NCI-H82 (cell line): Measurements from ENCODE around the gene KATNIP.

Experiments used
- DNase-seq: peaks from one replicate; lab custom pipeline; 2025; lab: John Stamatoyannopoulos, UW

KATNIP gene

GRCh38 chr16:27583634-27584033 lies 33.7 kb downstream of the KATNIP start:
- peak; percentile 80 for DNase-seq

- no peak for DNase-seq
Observed at GRCh38 chr16:27585200-27585599, 35.3 kb downstream of the KATNIP start.

GRCh38 chr16:27586711-27587110 lies 36.8 kb downstream of the KATNIP start:
- DNase-seq: no peak

- DNase-seq: no peak
Observed at GRCh38 chr16:27588057-27588456, 38.1 kb downstream of the KATNIP start.

GRCh38 chr16:27591837-27592236 lies 41.9 kb downstream of the KATNIP start:
- DNase-seq: no peak

- no peak for DNase-seq
Observed at GRCh38 chr16:27595475-27595874, 45.5 kb downstream of the KATNIP start.

GRCh38 chr16:27595993-27596392 lies 46.0 kb downstream of the KATNIP start:
- DNase-seq: peak; percentile 87

- no peak for DNase-seq
Observed at GRCh38 chr16:27596411-27596810, 46.5 kb downstream of the KATNIP start.

- no peak for DNase-seq
Observed at GRCh38 chr16:27597361-27597760, 47.4 kb downstream of the KATNIP start.

- DNase-seq: peak; percentile 41
Observed at GRCh38 chr16:27598220-27598619, 48.3 kb downstream of the KATNIP start.

GRCh38 chr16:27598931-27599565 lies 49.1 kb downstream of the KATNIP start:
- DNase-seq: peak; percentile 53

- peak; percentile 81 for DNase-seq
Observed at GRCh38 chr16:27599606-27600005, 49.7 kb downstream of the KATNIP start.
